HG03575 (cell line): ENCODE measurements around the gene KRTAP8-1.

Experiments used
- ATAC-seq: cut with Tn5 transposase; IDR thresholded peaks from one replicate; pipeline ENCODE4 v1.9.1; 2021; ENCODE audit not compliant: unreplicated experiment, insufficient number of reproducible peaks, low FRiP score; ENCODE audit errors: extremely low read depth

Gene KRTAP8-1

GRCh38 chr21:30813174-30813573 lies at the start of gene KRTAP8-1:
Gene KRTAP8-1, minus strand, starts transcription at chr21:30813274. Its CDS starts 54 bp downstream, at chr21:30813220.
- no peak for ATAC-seq

GRCh38 chr21:30847627-30848500 lies 34.8 kb upstream of the KRTAP8-1 start:
- ATAC-seq, result no peak

- ATAC-seq, result no peak
Observed at GRCh38 chr21:30842990-30843389, 29.9 kb upstream of the KRTAP8-1 start.

- no peak for ATAC-seq
Observed at GRCh38 chr21:30839304-30839703, 26.2 kb upstream of the KRTAP8-1 start.

GRCh38 chr21:30838536-30838935 lies 25.5 kb upstream of the KRTAP8-1 start:
- ATAC-seq, result no peak

- no peak for ATAC-seq
Observed at GRCh38 chr21:30831194-30831765, 18.2 kb upstream of the KRTAP8-1 start.

- ATAC-seq, result no peak
Observed at GRCh38 chr21:30829659-30830058, 16.6 kb upstream of the KRTAP8-1 start, which contains the start of gene KRTAP7-1. Gene KRTAP7-1, minus strand, starts transcription at chr21:30829759. Its CDS starts 61 bp downstream, at chr21:30829698.

- ATAC-seq, result no peak
Observed at GRCh38 chr21:30818837-30819610, 6.0 kb upstream of the KRTAP8-1 start.

GRCh38 chr21:30800605-30801004 lies 12.5 kb downstream of the KRTAP8-1 start:
- ATAC-seq, result no peak

- ATAC-seq, result no peak
Observed at GRCh38 chr21:30793581-30794314, 19.3 kb downstream of the KRTAP8-1 start.

- ATAC-seq, result no peak
Observed at GRCh38 chr21:30779249-30779648, 33.8 kb downstream of the KRTAP8-1 start.

- ATAC-seq, result no peak
Observed at GRCh38 chr21:30769724-30770431, 43.2 kb downstream of the KRTAP8-1 start.
